Measurements from ENCODE around the gene ZNF212.

- TF ChIP-seq CTCF (conservative IDR thresholded peaks at IDR 0.05; ENCODE audit: low read depth, low read length): no peak
- TF ChIP-seq EZH2 (IDR thresholded peaks at IDR 0.05; ENCODE audit: low read length, unreplicated experiment): no peak
Measured at GRCh38 chr7:149223761-149224160, 15.7 kb upstream of the ZNF212 start.

Measured in PC-3 (cell line).